Fibroblast of lung (primary cell): ENCODE results near the gene STAB2. TPM values are rescaled to one million over a fixed set of nuclear protein-coding genes. Genes with fewer than 3 reads are reported as not detected.
"Not testable (repeated sequence)": the region's sequence is repeated elsewhere in the genome, so short reads cannot be mapped to it uniquely, and the experiment has no call there.

Source experiments
- DNase-seq, 2 donors: peaks; one replicate each; pipeline versions ENCODE4 v3.0.0 to v3.0.0-alpha.2; 2010; ENCODE audit warnings: low read depth in 2 of 2
- H2AFZ ChIP-seq: 2 replicates; pipeline ENCODE4 v1.5.1; 2012; ENCODE audit warnings: low read length, control low read depth, inconsistent platforms
- H3K27ac ChIP-seq: 2 replicates; pipeline ENCODE4 v1.5.1; 2011; ENCODE audit warnings: low read length, control low read depth; ENCODE audit not compliant: insufficient read depth
- H3K27me3 ChIP-seq: 2 replicates; pipeline ENCODE4 v1.5.1; 2011; ENCODE audit warnings: mild to moderate bottlenecking, low read length; ENCODE audit not compliant: control insufficient read depth, insufficient read depth
- H3K36me3 ChIP-seq: 2 replicates; pipeline ENCODE4 v1.5.1; 2011; ENCODE audit warnings: low read length; ENCODE audit not compliant: control insufficient read depth, insufficient read depth
- H3K4me1 ChIP-seq: 2 replicates; pipeline ENCODE4 v1.5.1; 2011; ENCODE audit warnings: low read length; ENCODE audit not compliant: control insufficient read depth, insufficient read depth; ENCODE audit errors: extremely low read depth
- H3K4me2 ChIP-seq: 2 replicates; pipeline ENCODE4 v1.5.1; 2011; ENCODE audit warnings: low read length, control low read depth; ENCODE audit not compliant: insufficient read depth; ENCODE audit errors: extremely low read depth
- H3K4me3 ChIP-seq, 4 experiments: fragments of 200-600 bp in 1 of 4; sonication (generic) in 1 of 4; replicated peaks in 1 of 4; 2 replicates each; pipeline ENCODE4 v1.5.1; 2011 to 2016; ENCODE audit warnings: low read length in 4 of 4, low read depth in 3 of 4, mild to moderate bottlenecking in 3 of 4, control low read depth in 2 of 4, inconsistent platforms in 1 of 4, mixed read lengths in 1 of 4; ENCODE audit not compliant: insufficient read depth in 1 of 4; ENCODE audit errors: control extremely low read depth in 1 of 4
- H3K79me2 ChIP-seq: 2 replicates; pipeline ENCODE4 v1.5.1; 2012; ENCODE audit warnings: mild to moderate bottlenecking, low read length, inconsistent platforms; ENCODE audit not compliant: control insufficient read depth, insufficient read depth
- H3K9ac ChIP-seq: 2 replicates; pipeline ENCODE4 v1.5.1; 2011; ENCODE audit warnings: mild to moderate bottlenecking, low read length, control low read depth; ENCODE audit not compliant: insufficient read depth
- H3K9me3 ChIP-seq: 2 replicates; pipeline ENCODE4 v1.5.1; 2012; ENCODE audit warnings: low read depth, low read length; ENCODE audit not compliant: control insufficient read depth, insufficient read depth
- H4K20me1 ChIP-seq: 2 replicates; pipeline ENCODE4 v1.5.1; 2011; ENCODE audit warnings: low read length; ENCODE audit not compliant: control insufficient read depth, insufficient read depth; ENCODE audit errors: extremely low read depth
- CTCF ChIP-seq, 2 donors: IDR thresholded peaks in 1 of 2; conservative IDR thresholded peaks in 1 of 2; 1 replicate in 1 of 2; 2 replicates in 1 of 2; pipeline ENCODE4 v1.5.1; 2011 to 2012; ENCODE audit warnings: low read length in 2 of 2, control low read depth in 1 of 2, inconsistent platforms in 1 of 2, low read depth in 1 of 2, mild to moderate bottlenecking in 1 of 2
- EZH2 ChIP-seq: IDR thresholded peaks from 2 replicates; pipeline ENCODE4 v1.5.1; 2012; ENCODE audit warnings: low read length, control low read depth, mild to moderate bottlenecking; ENCODE audit errors: missing control alignments
- polyA plus RNA-seq, 2 donors: library from polyadenylated mRNA; depleted of rRNA in 1 of 2; stranded (reverse) in 1 of 2; unstranded in 1 of 2; fragments of >200 nt; gene quantifications; 2 replicates each; pipeline ENCODE4 v1.2.1, GENCODE V29; 2011 to 2012; ENCODE audit warnings: missing spikeins in 1 of 2
- total RNA-seq: library from RNA; depleted of rRNA; stranded (reverse); fragments of >200 nt; gene quantifications from 2 replicates; pipeline ENCODE4 v1.2.1, GENCODE V29; 2014

STAB2 gene
- total and polyA plus RNA-seq, 2 donors (not counting 1 experiment from before 2014, with no cell fraction given), result not detected

- no peak overlapping the region for H3K4me3 ChIP-seq
- no peaks in the 10 kb centered on the region for H4K20me1 ChIP-seq
- no peaks in the 10 kb centered on the region for H3K79me2 ChIP-seq
- no peak overlapping the region for H3K9ac ChIP-seq
- TF ChIP-seq EZH2 (no peak), CTCF (conservative IDR thresholded peaks at IDR 0.05 in 1 of 2, IDR thresholded peaks at IDR 0.05 in 1 of 2; ENCODE audit: low read depth in 1 of 2, low read length in 2 of 2) (no peak)
- no peak overlapping the region for H3K4me2 ChIP-seq
- no peaks in the 10 kb centered on the region for H3K36me3 ChIP-seq
- H3K27ac ChIP-seq, result no peak overlapping the region
- no peaks in the 10 kb centered on the region for H3K9me3 ChIP-seq
- no peaks in the 10 kb centered on the region for H3K27me3 ChIP-seq
- peak in 1 of 2 donors; percentile 57 for DNase-seq
- H3K4me1 ChIP-seq, result no peaks in the 10 kb centered on the region
- no peak overlapping the region for H2AFZ ChIP-seq
Measured at GRCh38 chr12:103645202-103645601, 58.1 kb downstream of the STAB2 start.

DNA sequence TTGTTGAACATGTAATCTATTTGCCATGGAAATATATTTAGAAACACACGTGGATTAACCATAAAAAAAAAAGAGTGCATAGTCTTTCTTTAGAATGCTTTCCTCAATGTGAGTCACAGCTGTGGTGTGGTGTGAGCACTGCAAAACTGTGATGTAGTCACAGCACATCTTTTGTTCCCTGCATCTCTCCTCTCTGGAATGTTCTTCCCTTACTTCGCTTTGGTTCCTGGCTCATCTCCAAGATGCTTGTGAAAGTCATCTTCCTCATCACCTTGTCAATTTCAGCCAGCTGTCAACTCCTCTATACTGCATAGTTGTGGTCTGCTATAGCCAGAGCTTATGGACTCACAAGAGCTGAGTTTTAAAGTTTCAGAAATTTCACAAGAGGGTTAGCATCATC is 60.2 kb downstream of the STAB2 start:
- no peaks in the 10 kb centered on the region for H3K4me1 ChIP-seq
- no peaks in the 10 kb centered on the region for H3K79me2 ChIP-seq
- no peak overlapping the region for H3K9ac ChIP-seq
- peak; percentile 9 to 93 for DNase-seq
- TF ChIP-seq CTCF (conservative IDR thresholded peaks at IDR 0.05 in 1 of 2, IDR thresholded peaks at IDR 0.05 in 1 of 2; ENCODE audit: low read depth in 1 of 2, low read length in 2 of 2), result no peak
- no peak for TF ChIP-seq EZH2
- H3K27ac ChIP-seq, result no peak overlapping the region
- no peak overlapping the region for H3K4me2 ChIP-seq
- no peaks in the 10 kb centered on the region for H3K27me3 ChIP-seq
- no peaks in the 10 kb centered on the region for H4K20me1 ChIP-seq
- no peaks in the 10 kb centered on the region for H3K9me3 ChIP-seq
- H3K36me3 ChIP-seq, result no peaks in the 10 kb centered on the region
- H3K4me3 ChIP-seq, result no peak overlapping the region
- no peak overlapping the region for H2AFZ ChIP-seq

GRCh38 chr12:103652808-103653207 is 65.7 kb downstream of the STAB2 start:
- no peaks in the 10 kb centered on the region for H3K79me2 ChIP-seq
- no peaks in the 10 kb centered on the region for H3K27me3 ChIP-seq
- TF ChIP-seq CTCF (conservative IDR thresholded peaks at IDR 0.05 in 1 of 2, IDR thresholded peaks at IDR 0.05 in 1 of 2; ENCODE audit: low read depth in 1 of 2, low read length in 2 of 2) (no peak), EZH2 (no peak)
- H2AFZ ChIP-seq, result no peak overlapping the region
- no peak overlapping the region for H3K4me2 ChIP-seq
- H3K9me3 ChIP-seq, result no peaks in the 10 kb centered on the region
- H3K4me3 ChIP-seq, result no peak overlapping the region
- no peak for DNase-seq
- no peak overlapping the region for H3K27ac ChIP-seq
- no peaks in the 10 kb centered on the region for H3K4me1 ChIP-seq
- H3K36me3 ChIP-seq, result no peaks in the 10 kb centered on the region
- H4K20me1 ChIP-seq, result no peaks in the 10 kb centered on the region
- H3K9ac ChIP-seq, result no peak overlapping the region

DNA sequence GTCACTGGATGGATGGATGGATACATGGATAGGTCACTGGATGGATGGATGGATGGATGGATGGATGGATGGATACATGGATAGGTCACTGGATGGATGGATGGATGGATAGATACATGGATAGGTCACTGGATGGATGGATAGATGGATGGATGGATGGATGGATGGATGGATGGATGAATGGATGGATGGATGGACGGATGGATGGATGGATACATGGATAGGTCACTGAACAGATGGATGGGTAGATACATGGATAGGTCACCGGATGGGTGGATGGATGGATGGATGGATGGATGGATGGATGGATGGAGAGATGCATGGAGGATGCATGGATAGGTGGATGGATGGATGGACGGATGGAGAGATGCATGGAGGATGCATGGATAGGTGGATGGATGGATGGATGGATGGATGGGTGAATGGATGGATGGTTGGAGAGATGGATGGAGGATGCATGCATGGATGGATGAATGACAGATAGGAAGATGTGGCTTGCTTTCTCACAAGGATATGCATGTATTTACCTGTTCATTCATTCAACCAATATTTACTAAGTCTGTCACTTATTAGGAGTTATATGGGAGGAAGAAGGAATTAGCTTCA is 66.6 kb downstream of the STAB2 start:
- not testable (repeated sequence) for H4K20me1 ChIP-seq, H3K4me1 ChIP-seq, H3K27ac ChIP-seq, H3K27me3 ChIP-seq, H3K9me3 ChIP-seq, H3K4me2 ChIP-seq, H3K79me2 ChIP-seq, H3K36me3 ChIP-seq, H2AFZ ChIP-seq, DNase-seq, H3K9ac ChIP-seq, H3K4me3 ChIP-seq
